Dedifferentiated amniotic fluid mesenchymal stem cell (primary cell): Measurements from ENCODE around the gene AEN.

ENCODE experiments used
- DNase-seq: peaks from one replicate; pipeline ENCODE4 v3.0.0-alpha.2; 2016; ENCODE audit errors: extremely low spot score

AEN gene

DNA sequence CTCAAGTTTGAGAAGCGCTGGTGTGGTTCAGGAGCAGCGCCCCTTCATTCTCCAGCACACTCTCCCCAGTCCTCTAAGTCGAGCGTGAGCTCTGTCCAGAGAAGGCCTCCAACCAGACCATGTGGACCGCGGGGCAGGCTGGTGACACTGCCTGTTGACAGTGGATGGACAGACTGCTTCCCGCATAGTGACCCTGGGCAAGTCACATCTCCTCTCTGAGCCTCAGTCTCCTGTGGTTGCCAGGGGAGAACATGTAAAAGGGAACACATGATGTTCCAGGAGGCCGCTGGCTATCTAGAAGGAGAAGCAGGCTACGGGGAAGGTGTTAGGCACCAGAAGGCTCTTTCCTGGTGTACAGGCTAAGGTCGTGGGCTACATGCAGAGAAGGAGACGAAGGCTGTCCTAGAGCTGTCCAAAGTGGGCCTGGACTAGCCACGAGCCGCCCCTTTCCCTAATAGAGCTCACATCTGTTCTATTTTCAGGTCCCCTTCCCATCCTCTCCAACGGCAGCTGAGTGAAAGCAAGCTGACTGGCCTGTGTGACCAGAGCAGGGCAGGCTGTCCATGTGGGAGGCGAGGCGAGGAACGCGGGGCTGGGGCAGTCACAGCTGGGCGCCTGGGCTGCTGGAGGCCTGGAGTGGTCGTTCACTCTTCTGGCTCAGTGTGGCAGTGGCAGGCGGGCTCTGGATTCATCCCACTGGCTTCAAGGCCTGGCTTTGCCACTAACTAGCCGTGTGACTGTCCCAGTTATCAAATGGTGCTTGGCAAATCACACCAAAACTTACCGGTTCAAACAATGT is 28.8 kb downstream of the AEN start:
- DNase-seq = no peak

DNA sequence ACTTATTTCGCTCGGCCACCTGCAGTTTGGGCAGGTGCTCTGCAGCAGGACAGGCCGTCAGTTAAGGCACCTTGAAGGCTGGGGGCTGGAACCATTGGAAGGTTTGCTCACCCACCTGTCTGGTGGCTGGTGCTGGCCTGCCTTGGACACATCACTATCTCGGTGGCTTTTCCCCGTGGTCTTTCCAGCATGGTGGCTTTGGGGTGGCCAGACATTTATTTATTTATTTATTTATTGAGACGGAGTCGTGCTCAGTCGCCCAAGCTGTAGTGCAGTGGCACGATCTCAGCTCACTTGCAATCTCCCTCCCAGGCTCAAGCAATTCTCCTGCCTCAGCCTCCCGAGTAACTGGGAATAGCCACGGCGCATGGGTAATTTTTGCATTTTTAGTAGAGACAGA is 29.4 kb downstream of the AEN start:
- DNase-seq = no peak

GRCh38 chr15:88651136-88651732 is 30.1 kb downstream of the AEN start:
- DNase-seq = no peak

DNA sequence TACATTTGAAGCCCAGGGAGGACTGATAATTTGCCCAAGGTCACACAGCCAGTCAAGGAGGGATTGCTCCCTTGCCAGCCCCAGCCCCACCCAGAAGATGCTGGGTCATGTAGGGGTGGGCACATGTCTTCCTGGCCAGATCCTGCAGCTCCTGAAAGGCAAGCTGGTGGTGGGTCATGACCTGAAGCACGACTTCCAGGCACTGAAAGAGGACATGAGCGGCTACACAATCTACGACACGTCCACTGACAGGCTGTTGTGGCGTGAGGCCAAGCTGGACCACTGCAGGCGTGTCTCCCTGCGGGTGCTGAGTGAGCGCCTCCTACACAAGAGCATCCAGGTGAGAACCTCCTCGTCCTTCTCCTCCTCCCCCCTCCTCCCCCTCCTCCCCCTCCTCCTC is 30.8 kb downstream of the AEN start:
- no peak for DNase-seq

GRCh38 chr15:88652456-88653199 is 31.5 kb downstream of the AEN start:
- no peak for DNase-seq

DNA sequence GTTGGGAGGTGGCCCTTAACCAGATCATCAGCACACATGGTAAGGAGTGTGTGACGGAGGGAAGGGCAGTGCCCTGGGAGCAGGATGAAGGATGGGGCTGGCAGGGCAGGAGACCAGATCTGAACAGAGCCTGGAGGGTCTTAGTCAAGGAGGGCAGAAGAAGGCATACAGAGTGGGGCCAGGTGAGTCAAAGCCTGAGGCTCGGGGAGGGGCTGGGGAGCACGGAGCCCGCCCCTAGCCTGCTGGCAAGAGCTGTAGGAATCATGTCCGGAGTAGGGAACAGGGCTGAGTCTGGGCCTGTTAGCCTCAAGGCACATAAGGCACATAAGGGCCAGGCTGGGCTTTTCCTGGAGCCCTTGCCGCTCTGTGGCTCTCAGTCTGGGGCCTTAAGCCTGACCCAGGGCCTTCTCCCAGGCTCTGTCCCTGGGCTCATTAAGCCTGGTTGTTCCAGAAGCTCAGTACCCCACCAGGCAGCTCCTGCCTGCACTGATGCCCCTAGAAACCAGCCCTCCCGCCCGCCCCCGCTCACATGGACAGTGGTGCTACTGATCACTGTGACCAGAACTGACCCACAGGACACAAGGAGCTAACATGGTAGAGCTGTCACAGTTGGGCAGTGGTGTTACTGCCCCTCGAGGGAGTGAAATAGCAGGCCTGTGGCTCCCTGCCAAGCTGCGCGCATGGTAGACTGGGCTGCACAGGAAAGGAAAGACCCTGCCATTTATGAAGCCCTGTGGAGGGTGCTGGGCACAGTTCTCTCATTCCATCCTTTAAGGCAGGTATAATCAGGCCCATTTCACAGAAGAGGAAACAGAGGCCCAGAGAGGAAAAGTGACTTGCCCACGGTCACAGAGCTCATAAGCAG is 32.3 kb downstream of the AEN start:
- no peak for DNase-seq

DNA sequence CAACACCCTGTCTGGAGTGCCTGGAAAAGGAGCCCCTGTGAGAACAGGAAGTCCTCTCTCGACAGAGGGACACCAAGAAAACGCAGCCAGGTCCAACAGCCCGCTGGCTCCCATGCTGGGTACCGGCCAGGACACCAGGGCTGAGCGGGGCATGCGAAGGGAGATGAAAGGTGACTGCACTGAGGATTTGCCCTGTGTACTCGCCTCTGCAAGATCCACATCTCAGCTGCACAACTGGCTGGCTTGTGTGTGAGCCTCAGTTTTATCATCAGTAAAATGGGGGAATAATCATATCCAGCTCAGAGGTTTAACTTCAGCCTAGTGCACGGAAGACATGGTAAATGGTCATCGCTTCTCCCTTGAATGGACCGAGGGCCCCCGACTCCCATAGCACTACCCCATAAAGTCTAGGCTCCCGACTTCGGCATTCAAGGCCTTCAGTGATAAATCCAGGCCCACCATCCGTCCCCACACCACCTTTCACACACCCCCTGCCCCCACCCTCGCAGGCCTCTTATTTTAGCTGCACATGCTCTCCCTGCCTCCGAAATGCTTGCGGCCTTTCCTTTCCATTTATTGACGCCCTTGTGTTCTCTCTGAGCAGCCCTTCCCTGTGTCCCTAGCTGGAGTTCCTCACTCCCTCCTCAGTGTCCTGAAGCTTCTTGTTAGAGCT is 33.4 kb downstream of the AEN start:
- no peak for DNase-seq

DNA sequence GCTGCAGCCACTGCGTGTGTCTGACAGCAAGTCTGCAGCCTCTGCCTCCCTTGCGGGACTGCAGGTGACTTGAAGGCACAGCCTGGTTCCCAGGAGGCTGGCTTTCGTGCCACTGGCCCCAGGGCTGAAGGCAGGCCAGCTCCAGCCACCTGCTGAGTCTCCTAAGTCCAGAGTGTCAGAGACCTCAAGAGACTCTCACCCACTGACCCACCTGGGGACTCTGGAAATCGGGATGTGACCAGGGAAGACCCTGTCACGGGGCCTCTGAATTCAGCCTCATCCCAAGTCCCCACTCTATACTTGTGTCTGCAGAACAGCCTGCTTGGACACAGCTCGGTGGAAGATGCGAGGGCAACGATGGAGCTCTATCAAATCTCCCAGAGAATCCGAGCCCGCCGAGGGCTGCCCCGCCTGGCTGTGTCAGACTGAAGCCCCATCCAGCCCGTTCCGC is 34.0 kb downstream of the AEN start:
- no peak for DNase-seq

GRCh38 chr15:88655800-88656488 is 34.8 kb downstream of the AEN start:
- no peak for DNase-seq

DNA sequence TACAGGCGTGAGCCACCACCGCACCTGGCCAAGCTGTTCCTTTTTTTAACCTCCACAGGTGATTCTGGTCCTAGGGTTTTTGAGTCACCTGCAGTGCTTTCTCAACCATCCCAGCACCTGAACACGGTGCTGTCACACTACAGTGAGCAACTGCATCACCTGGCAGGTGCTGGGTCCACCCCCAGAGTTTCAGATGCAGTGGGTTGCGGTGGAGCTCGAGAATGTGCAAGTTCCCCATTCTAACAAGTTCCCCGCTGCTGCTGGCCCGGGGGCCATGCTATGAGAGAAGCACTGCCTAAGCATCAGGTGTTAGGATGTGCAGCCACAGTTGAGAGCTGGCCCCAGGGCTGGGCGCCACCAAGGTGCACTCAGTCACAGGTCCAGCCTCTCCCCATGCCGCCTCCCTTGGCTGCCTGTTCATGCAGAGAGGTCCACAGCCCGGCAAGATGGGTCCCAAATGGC is 35.7 kb downstream of the AEN start:
- no peak for DNase-seq

DNA sequence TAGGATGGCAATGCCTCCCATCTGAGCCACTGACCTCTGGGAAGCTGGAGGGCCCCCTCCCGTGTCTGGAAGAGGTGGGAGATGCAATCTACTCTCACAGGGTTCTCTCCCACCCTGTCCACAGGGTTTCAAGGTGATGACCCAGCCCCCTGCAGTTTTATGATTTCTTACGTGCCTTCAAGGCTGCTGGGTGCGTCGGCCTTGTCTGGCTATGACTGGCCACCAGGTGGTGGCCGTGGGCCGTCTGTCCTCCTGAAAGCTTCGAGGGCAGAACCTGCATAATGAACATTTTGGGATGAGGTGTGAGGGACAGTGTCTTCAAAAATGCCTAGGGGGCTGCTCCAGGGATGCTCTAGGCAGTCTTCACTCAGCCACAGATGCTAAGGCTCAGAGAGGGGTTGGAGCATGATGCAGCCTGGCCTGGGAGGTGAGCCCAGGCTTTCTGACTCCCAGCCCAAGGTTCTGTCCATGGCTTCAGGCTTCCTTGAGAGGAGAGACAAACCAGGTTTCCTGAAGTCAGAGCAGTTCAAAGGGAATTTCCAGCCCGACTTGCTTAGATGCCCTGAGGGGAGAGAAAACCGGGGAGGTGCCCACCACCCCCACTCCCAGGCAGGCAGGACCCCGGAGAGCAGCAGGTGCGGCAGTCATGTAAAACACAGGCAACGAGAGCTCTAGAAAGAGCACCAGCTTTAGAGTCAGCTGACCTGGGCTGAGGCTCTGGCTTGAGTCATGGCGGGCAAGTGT is 36.4 kb downstream of the AEN start:
- peak; percentile 22 for DNase-seq

DNA sequence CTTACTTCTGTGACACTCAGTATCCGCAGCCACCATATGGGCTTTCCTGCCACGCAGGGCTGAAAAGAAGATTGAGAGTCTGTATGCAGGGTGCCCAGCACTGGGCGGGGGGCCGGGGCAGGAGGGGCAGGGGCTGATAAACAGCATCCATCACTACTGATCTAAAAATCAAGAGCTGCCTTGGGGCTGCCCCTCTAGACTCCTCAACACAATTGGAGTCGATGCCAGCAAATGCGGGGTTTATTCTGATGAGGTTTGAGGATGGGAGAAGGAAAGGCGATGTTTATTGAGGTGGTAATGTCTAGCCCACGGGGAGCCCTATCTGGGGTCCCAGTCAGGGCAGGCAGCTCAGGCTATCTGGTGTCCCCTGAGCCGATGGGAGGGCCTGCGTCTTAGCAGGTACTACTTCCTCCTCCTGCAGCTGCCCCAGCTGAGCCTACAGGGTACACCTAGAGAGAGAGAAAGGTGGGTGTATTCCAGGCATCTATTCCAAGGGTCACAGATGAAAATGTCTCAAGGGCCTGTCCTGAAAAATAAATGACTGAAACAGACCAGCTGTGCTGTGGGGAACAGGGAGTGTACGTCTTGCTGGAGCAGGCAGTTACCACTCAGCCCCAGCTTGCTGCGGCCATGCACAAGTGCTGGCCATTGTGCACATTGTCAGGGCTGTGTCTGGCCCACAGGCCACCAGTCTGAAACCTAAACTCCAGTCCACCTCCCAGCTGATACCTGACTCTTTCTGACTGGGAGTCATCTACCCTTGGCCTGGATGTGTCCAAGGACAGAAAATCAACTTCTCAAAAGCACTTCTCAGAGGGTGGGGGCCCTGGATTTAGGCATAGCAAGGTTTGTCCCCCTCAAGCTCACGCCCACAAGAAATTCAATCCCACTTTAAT is 37.2 kb downstream of the AEN start:
- DNase-seq = no peak

DNA sequence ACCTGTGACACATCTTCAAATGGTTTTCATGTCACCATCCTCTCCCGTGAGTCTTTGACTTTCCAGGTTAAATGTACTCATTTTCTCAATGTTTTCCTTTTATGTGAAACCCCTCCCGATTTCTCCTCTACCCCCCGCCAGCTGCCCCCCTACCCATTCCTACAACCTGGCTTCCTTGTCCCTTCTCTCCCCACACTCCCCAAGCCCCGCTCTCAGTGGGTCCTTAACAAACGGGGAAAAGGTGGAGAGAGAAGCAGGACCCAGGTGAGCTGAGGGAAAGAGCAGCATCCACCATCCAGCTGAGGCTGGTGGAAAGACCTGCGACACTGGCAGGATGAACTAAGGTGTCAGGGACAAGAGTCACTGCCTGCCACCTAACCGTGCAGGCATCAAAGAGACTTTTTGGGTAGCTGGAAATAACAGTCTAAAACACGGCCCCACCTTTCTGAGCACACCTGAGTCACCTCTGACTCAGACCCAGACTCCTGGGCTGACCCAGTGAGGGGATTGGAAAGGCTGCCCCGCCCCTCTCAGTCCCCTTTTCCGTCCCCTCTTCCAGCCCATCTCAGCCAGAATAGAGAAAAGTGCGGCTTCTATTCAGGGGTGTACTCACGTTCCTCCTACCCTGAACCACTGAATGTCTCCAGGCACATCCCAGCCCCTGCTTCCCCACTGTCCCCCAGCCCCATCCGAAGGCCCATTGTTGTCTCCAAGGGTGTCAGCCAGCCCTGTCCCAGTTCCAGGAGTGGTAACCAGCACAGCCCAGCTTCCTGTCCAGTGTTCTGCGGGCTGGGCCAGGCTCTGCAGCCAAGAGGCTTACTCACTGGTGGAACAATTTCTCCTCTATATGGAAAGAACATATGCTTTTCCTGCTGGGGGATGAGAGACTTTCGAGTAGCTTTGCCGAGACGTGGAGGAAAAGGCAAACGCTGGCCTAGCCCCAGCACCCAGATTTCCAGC is 38.1 kb downstream of the AEN start:
- DNase-seq = peak; percentile 35

DNA sequence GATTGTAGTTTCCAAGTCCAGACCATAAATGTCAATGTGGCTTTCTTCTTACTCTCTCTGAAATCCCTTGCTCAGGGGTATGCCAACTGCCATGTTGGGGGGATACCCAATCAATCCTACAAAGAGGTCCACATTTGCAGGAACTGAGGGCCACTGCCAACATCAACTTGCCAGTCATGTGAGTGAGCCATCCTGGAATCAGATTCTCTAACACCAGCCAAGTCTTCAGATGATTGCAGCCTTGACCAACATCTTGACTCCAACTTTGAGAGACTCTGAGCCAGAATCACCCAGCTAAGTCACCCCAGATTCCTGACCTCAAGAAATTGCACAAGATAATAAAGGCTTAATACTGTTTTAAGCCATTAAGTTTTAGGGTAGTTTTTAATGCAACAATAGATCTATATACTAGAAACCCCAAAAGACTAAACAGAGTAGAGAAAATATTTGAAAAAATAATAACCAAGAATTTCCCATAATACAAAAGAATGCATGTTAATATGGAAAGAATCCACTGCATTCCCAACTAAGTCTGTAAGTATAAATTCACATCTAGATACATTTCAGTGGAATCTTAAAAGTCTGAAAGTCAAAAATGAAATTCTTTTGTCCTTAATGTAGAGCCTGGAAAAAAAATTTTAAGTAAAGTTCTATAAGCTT is 40.0 kb downstream of the AEN start:
- DNase-seq = peak; percentile 63

DNA sequence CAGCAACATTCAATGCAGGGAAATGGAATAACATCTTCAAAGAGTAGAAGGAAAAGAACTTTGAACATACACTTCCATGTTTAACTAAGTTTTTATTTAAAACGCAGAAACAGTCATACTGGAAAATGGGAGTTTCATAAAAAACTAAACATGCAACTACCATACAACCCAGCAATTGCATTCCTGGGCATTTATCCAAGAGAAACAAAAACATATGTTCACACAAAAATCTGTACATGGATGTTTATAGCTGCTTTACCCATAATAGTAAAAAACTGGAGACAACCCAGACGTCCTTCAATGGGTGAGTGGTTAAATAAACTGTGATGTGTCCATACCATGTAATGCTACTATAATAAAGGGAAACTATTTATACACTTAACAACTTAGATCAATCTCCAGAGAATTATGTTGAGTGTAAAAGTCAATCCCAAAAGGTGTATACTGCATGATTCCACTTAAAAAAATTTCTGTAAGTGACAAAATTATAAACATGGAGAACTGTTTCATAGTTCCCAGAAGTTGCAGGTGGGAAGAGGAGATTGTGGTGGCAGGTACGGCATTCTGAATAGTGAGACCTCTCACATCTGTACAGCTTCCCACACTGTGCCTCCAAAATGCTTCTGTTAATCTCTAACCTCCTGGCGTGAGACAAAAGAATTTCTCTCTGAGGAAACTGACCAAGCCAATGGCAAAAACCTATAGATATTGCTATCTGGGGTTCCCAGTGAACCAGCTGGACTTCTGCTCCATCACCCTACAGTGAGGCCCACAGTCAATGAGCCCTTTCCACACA is 40.8 kb downstream of the AEN start:
- DNase-seq = peak; percentile 58

GRCh38 chr15:88663141-88663621 is 42.0 kb downstream of the AEN start:
- peak; percentile 17 for DNase-seq
